ENCODE data around the gene SIGLEC15.

Gene SIGLEC15

GRCh38 chr18:45825258-45826044 lies at the start of gene SIGLEC15:
Gene SIGLEC15, plus strand, starts transcription at chr18:45825675. Its CDS starts 54 bp downstream, at chr18:45825729.
- no peaks in the 10 kb centered on the region for H3K36me3 ChIP-seq (ENCODE audit: control insufficient read depth, low read depth, low read length)
- H3K27me3 ChIP-seq (ENCODE audit: control insufficient read depth, insufficient read depth, low read length): no peaks in the 10 kb centered on the region
- no peak within 1 kb of the TSS for H3K9ac ChIP-seq (ENCODE audit: low read length)
- no peak within 1 kb of the TSS for H3K27ac ChIP-seq (ENCODE audit: low read length)
- H3K4me1 ChIP-seq (ENCODE audit: control insufficient read depth, low read depth, low read length): peaks cover 6% of the 10 kb centered on the region
- H3K9me3 ChIP-seq (ENCODE audit: control insufficient read depth, low read depth, low read length): no peaks in the 10 kb centered on the region
- no peak within 1 kb of the TSS for H3K4me3 ChIP-seq (ENCODE audit: low read length)

- Histone ChIP-seq H3K27me3 (ENCODE audit: control insufficient read depth, insufficient read depth, low read length) (no peaks in the 10 kb centered on the region), H3K4me1 (ENCODE audit: control insufficient read depth, low read depth, low read length) (no peaks in the 10 kb centered on the region), H3K36me3 (ENCODE audit: control insufficient read depth, low read depth, low read length) (no peaks in the 10 kb centered on the region), H3K9ac (ENCODE audit: low read length) (no peak overlapping the region), H3K9me3 (ENCODE audit: control insufficient read depth, low read depth, low read length) (no peaks in the 10 kb centered on the region), H3K27ac (ENCODE audit: low read length) (no peak overlapping the region), H3K4me3 (ENCODE audit: low read length) (no peak overlapping the region)
Measured at GRCh38 chr18:45775743-45776142, 49.7 kb upstream of the SIGLEC15 start.

- no peaks in the 10 kb centered on the region for H3K27me3 ChIP-seq (ENCODE audit: control insufficient read depth, insufficient read depth, low read length)
- H3K36me3 ChIP-seq (ENCODE audit: control insufficient read depth, low read depth, low read length): no peaks in the 10 kb centered on the region
- H3K27ac ChIP-seq (ENCODE audit: low read length): no peak overlapping the region
- H3K4me3 ChIP-seq (ENCODE audit: low read length): no peak overlapping the region
- H3K9me3 ChIP-seq (ENCODE audit: control insufficient read depth, low read depth, low read length): no peaks in the 10 kb centered on the region
- no peak overlapping the region for H3K9ac ChIP-seq (ENCODE audit: low read length)
- no peaks in the 10 kb centered on the region for H3K4me1 ChIP-seq (ENCODE audit: control insufficient read depth, low read depth, low read length)
Measured at GRCh38 chr18:45777393-45777792, 48.1 kb upstream of the SIGLEC15 start.

- H3K9ac ChIP-seq (ENCODE audit: low read length): no peak overlapping the region
- no peaks in the 10 kb centered on the region for H3K27me3 ChIP-seq (ENCODE audit: control insufficient read depth, insufficient read depth, low read length)
- H3K9me3 ChIP-seq (ENCODE audit: control insufficient read depth, low read depth, low read length): no peaks in the 10 kb centered on the region
- H3K4me3 ChIP-seq (ENCODE audit: low read length): no peak overlapping the region
- H3K4me1 ChIP-seq (ENCODE audit: control insufficient read depth, low read depth, low read length): peaks cover 13% of the 10 kb centered on the region
- H3K36me3 ChIP-seq (ENCODE audit: control insufficient read depth, low read depth, low read length): no peaks in the 10 kb centered on the region
- H3K27ac ChIP-seq (ENCODE audit: low read length): no peak overlapping the region
Measured at GRCh38 chr18:45780568-45780967, 44.9 kb upstream of the SIGLEC15 start.

- Histone ChIP-seq H3K27me3 (ENCODE audit: control insufficient read depth, insufficient read depth, low read length) (no peaks in the 10 kb centered on the region), H3K27ac (ENCODE audit: low read length) (no peak overlapping the region), H3K9me3 (ENCODE audit: control insufficient read depth, low read depth, low read length) (no peaks in the 10 kb centered on the region), H3K9ac (ENCODE audit: low read length) (no peak overlapping the region), H3K4me1 (ENCODE audit: control insufficient read depth, low read depth, low read length) (peaks cover 13% of the 10 kb centered on the region), H3K36me3 (ENCODE audit: control insufficient read depth, low read depth, low read length) (no peaks in the 10 kb centered on the region), H3K4me3 (ENCODE audit: low read length) (no peak overlapping the region)
Measured at GRCh38 chr18:45782662-45783061, 42.8 kb upstream of the SIGLEC15 start.

GRCh38 chr18:45783097-45784075 lies 42.1 kb upstream of the SIGLEC15 start:
- H3K27ac ChIP-seq (ENCODE audit: low read length): no peak overlapping the region

GRCh38 chr18:45785134-45785533 lies 40.3 kb upstream of the SIGLEC15 start:
- H3K27me3 ChIP-seq (ENCODE audit: control insufficient read depth, insufficient read depth, low read length): no peaks in the 10 kb centered on the region
- H3K4me1 ChIP-seq (ENCODE audit: control insufficient read depth, low read depth, low read length): peaks cover 13% of the 10 kb centered on the region
- H3K4me3 ChIP-seq (ENCODE audit: low read length): no peak overlapping the region
- no peak overlapping the region for H3K9ac ChIP-seq (ENCODE audit: low read length)
- H3K9me3 ChIP-seq (ENCODE audit: control insufficient read depth, low read depth, low read length): no peaks in the 10 kb centered on the region
- H3K36me3 ChIP-seq (ENCODE audit: control insufficient read depth, low read depth, low read length): no peaks in the 10 kb centered on the region
- no peak overlapping the region for H3K27ac ChIP-seq (ENCODE audit: low read length)

More at GRCh38 chr18:45783097-45784075, 42.1 kb upstream of the SIGLEC15 start:
- peaks cover 13% of the 10 kb centered on the region for H3K4me1 ChIP-seq (ENCODE audit: control insufficient read depth, low read depth, low read length)
- no peaks in the 10 kb centered on the region for H3K27me3 ChIP-seq (ENCODE audit: control insufficient read depth, insufficient read depth, low read length)
- H3K36me3 ChIP-seq (ENCODE audit: control insufficient read depth, low read depth, low read length): no peaks in the 10 kb centered on the region
- no peak overlapping the region for H3K9ac ChIP-seq (ENCODE audit: low read length)
- H3K9me3 ChIP-seq (ENCODE audit: control insufficient read depth, low read depth, low read length): no peaks in the 10 kb centered on the region
- H3K4me3 ChIP-seq (ENCODE audit: low read length): no peak overlapping the region

GRCh38 chr18:45786941-45787340 lies 38.5 kb upstream of the SIGLEC15 start:
- H3K36me3 ChIP-seq (ENCODE audit: control insufficient read depth, low read depth, low read length): no peaks in the 10 kb centered on the region
- peaks cover 13% of the 10 kb centered on the region for H3K4me1 ChIP-seq (ENCODE audit: control insufficient read depth, low read depth, low read length)
- H3K27me3 ChIP-seq (ENCODE audit: control insufficient read depth, insufficient read depth, low read length): no peaks in the 10 kb centered on the region
- H3K9ac ChIP-seq (ENCODE audit: low read length): no peak overlapping the region
- no peaks in the 10 kb centered on the region for H3K9me3 ChIP-seq (ENCODE audit: control insufficient read depth, low read depth, low read length)
- no peak overlapping the region for H3K27ac ChIP-seq (ENCODE audit: low read length)
- H3K4me3 ChIP-seq (ENCODE audit: low read length): no peak overlapping the region

- H3K9ac ChIP-seq (ENCODE audit: low read length): no peak overlapping the region
- no peak overlapping the region for H3K27ac ChIP-seq (ENCODE audit: low read length)
- H3K9me3 ChIP-seq (ENCODE audit: control insufficient read depth, low read depth, low read length): no peaks in the 10 kb centered on the region
- H3K36me3 ChIP-seq (ENCODE audit: control insufficient read depth, low read depth, low read length): no peaks in the 10 kb centered on the region
- no peaks in the 10 kb centered on the region for H3K27me3 ChIP-seq (ENCODE audit: control insufficient read depth, insufficient read depth, low read length)
- no peak overlapping the region for H3K4me3 ChIP-seq (ENCODE audit: low read length)
- H3K4me1 ChIP-seq (ENCODE audit: control insufficient read depth, low read depth, low read length): peaks cover 13% of the 10 kb centered on the region
Measured at GRCh38 chr18:45787346-45787745, 38.1 kb upstream of the SIGLEC15 start.

GRCh38 chr18:45788861-45789260 lies 36.6 kb upstream of the SIGLEC15 start:
- H3K4me3 ChIP-seq (ENCODE audit: low read length): no peak overlapping the region
- no peaks in the 10 kb centered on the region for H3K27me3 ChIP-seq (ENCODE audit: control insufficient read depth, insufficient read depth, low read length)
- no peaks in the 10 kb centered on the region for H3K9me3 ChIP-seq (ENCODE audit: control insufficient read depth, low read depth, low read length)
- H3K36me3 ChIP-seq (ENCODE audit: control insufficient read depth, low read depth, low read length): no peaks in the 10 kb centered on the region
- no peak overlapping the region for H3K9ac ChIP-seq (ENCODE audit: low read length)
- H3K27ac ChIP-seq (ENCODE audit: low read length): no peak overlapping the region
- H3K4me1 ChIP-seq (ENCODE audit: control insufficient read depth, low read depth, low read length): peaks cover under 1% of the 10 kb centered on the region

- H3K9me3 ChIP-seq (ENCODE audit: control insufficient read depth, low read depth, low read length): no peaks in the 10 kb centered on the region
- H3K27ac ChIP-seq (ENCODE audit: low read length): no peak overlapping the region
- H3K36me3 ChIP-seq (ENCODE audit: control insufficient read depth, low read depth, low read length): no peaks in the 10 kb centered on the region
- H3K4me1 ChIP-seq (ENCODE audit: control insufficient read depth, low read depth, low read length): no peaks in the 10 kb centered on the region
- no peaks in the 10 kb centered on the region for H3K27me3 ChIP-seq (ENCODE audit: control insufficient read depth, insufficient read depth, low read length)
- no peak overlapping the region for H3K4me3 ChIP-seq (ENCODE audit: low read length)
- no peak overlapping the region for H3K9ac ChIP-seq (ENCODE audit: low read length)
Measured at GRCh38 chr18:45792506-45793263, 32.8 kb upstream of the SIGLEC15 start.

Data from iPS-18a (cell line).